Karpas-422 (cell line): ENCODE measurements around the gene CD28. TPM values are rescaled to one million over a fixed set of nuclear protein-coding genes. Genes with fewer than 3 reads are reported as not detected.

Experiments
- DNase-seq: peaks from one replicate; pipeline ENCODE4 v3.0.0-alpha.2; 2015
- H2AFZ ChIP-seq: fragments of 200-600 bp; sonication (generic); 2 replicates; pipeline ENCODE4 v1.6.1; 2014; ENCODE audit warnings: antibody characterized with exemption, low read length, mixed read lengths
- H3K27ac ChIP-seq: fragments of 200-600 bp; sonication (generic); 2 replicates; pipeline ENCODE4 v1.5.1; 2014; ENCODE audit warnings: mild to moderate bottlenecking, low read length, moderate library complexity
- H3K27me3 ChIP-seq: fragments of 200-600 bp; sonication (generic); 2 replicates; pipeline ENCODE4 v1.6.1; 2014; ENCODE audit warnings: low read length, mixed read lengths
- H3K36me3 ChIP-seq: fragments of 200-600 bp; sonication (generic); 2 replicates; pipeline ENCODE4 v1.6.1; 2014; ENCODE audit warnings: low read length, mixed read lengths; ENCODE audit not compliant: insufficient read depth
- H3K4me1 ChIP-seq: fragments of 200-600 bp; sonication (generic); 2 replicates; pipeline ENCODE4 v1.6.1; 2014; ENCODE audit warnings: mild to moderate bottlenecking, low read length, mixed read lengths
- H3K4me2 ChIP-seq: fragments of 200-600 bp; sonication (generic); 2 replicates; pipeline ENCODE4 v1.6.1; 2014; ENCODE audit warnings: low read length, low read depth, mild to moderate bottlenecking; ENCODE audit not compliant: poor library complexity, severe bottlenecking
- H3K4me3 ChIP-seq: fragments of 200-600 bp; sonication (generic); 2 replicates; pipeline ENCODE4 v1.5.1; 2014; ENCODE audit warnings: mild to moderate bottlenecking, antibody characterized with exemption, low read length, mixed read lengths
- H3K79me2 ChIP-seq: fragments of 200-600 bp; sonication (generic); 2 replicates; pipeline ENCODE4 v1.6.1; 2014; ENCODE audit warnings: mild to moderate bottlenecking, low read length, mixed read lengths
- H3K9ac ChIP-seq: fragments of 200-600 bp; sonication (generic); 2 replicates; pipeline ENCODE4 v1.6.0; 2014; ENCODE audit warnings: low read length
- H3K9me2 ChIP-seq: fragments of 200-600 bp; sonication (generic), shearing (Covaris generic); replicated peaks from 2 replicates; pipeline ENCODE4 v1.6.0; 2014; ENCODE audit warnings: mild to moderate bottlenecking, low read length, moderate library complexity; ENCODE audit not compliant: insufficient read depth
- H3K9me3 ChIP-seq: fragments of 300-700, 200-600 bp; sonication (generic); 2 replicates; pipeline ENCODE4 v1.6.1; 2014; ENCODE audit warnings: low read length, mixed read lengths
- H4K20me1 ChIP-seq: fragments of 200-600 bp; sonication (generic); 2 replicates; pipeline ENCODE4 v1.6.1; 2014; ENCODE audit warnings: mild to moderate bottlenecking, antibody characterized with exemption, low read length, low read depth; ENCODE audit not compliant: insufficient read depth
- total RNA-seq: library from RNA; depleted of rRNA; stranded (reverse); fragments of >200 nt; shearing (Covaris generic); gene quantifications from 2 replicates; pipeline ENCODE4 v1.2.3, GENCODE V29; 2014; ENCODE audit warnings: low replicate concordance

Gene CD28
- total RNA-seq, 1 experiment from 2014 or later: not detected

GRCh38 chr2:203711399-203711798, 5.0 kb downstream of the CD28 start:
- H3K9ac ChIP-seq: no peak overlapping the region
- H3K4me1 ChIP-seq: no peaks in the 10 kb centered on the region
- no peak overlapping the region for H3K4me3 ChIP-seq
- H3K9me3 ChIP-seq: no peaks in the 10 kb centered on the region
- no peak overlapping the region for H3K4me2 ChIP-seq
- H3K27ac ChIP-seq: no peak overlapping the region
- H4K20me1 ChIP-seq: no peaks in the 10 kb centered on the region
- no peak for DNase-seq
- no peaks in the 10 kb centered on the region for H3K9me2 ChIP-seq
- no peak overlapping the region for H2AFZ ChIP-seq
- H3K27me3 ChIP-seq: no peaks in the 10 kb centered on the region
- H3K36me3 ChIP-seq: no peaks in the 10 kb centered on the region
- H3K79me2 ChIP-seq: no peaks in the 10 kb centered on the region

- Histone ChIP-seq H4K20me1 (no peaks in the 10 kb centered on the region), H2AFZ (no peak overlapping the region), H3K27me3 (no peaks in the 10 kb centered on the region), H3K79me2 (no peaks in the 10 kb centered on the region), H3K4me2 (no peak overlapping the region), H3K9me2 (no peaks in the 10 kb centered on the region), H3K9me3 (no peaks in the 10 kb centered on the region), H3K36me3 (no peaks in the 10 kb centered on the region), H3K4me1 (no peaks in the 10 kb centered on the region), H3K27ac (no peak overlapping the region), H3K9ac (no peak overlapping the region), H3K4me3 (no peak overlapping the region)
- DNase-seq: no peak
Observed at GRCh38 chr2:203713381-203713780, 6.9 kb downstream of the CD28 start.

- Histone ChIP-seq H2AFZ (no peak overlapping the region), H3K4me3 (no peak overlapping the region), H3K9me3 (no peaks in the 10 kb centered on the region), H3K4me1 (no peaks in the 10 kb centered on the region), H3K36me3 (no peaks in the 10 kb centered on the region), H3K9me2 (no peaks in the 10 kb centered on the region), H3K27me3 (no peaks in the 10 kb centered on the region), H4K20me1 (no peaks in the 10 kb centered on the region), H3K27ac (no peak overlapping the region), H3K79me2 (no peaks in the 10 kb centered on the region), H3K4me2 (no peak overlapping the region), H3K9ac (no peak overlapping the region)
- no peak for DNase-seq
Observed at GRCh38 chr2:203714112-203714511, 7.7 kb downstream of the CD28 start.

GRCh38 chr2:203715744-203716143, 9.3 kb downstream of the CD28 start:
- no peak for DNase-seq
- Histone ChIP-seq H3K9me2 (no peaks in the 10 kb centered on the region), H3K4me3 (no peak overlapping the region), H2AFZ (no peak overlapping the region), H3K9me3 (no peaks in the 10 kb centered on the region), H3K27me3 (no peaks in the 10 kb centered on the region), H3K9ac (no peak overlapping the region), H3K79me2 (no peaks in the 10 kb centered on the region), H3K4me2 (no peak overlapping the region), H3K36me3 (no peaks in the 10 kb centered on the region), H3K27ac (no peak overlapping the region), H3K4me1 (no peaks in the 10 kb centered on the region), H4K20me1 (no peaks in the 10 kb centered on the region)

GRCh38 chr2:203718087-203718486, 11.6 kb downstream of the CD28 start:
- H3K9me3 ChIP-seq: no peaks in the 10 kb centered on the region
- no peak overlapping the region for H3K4me2 ChIP-seq
- no peaks in the 10 kb centered on the region for H3K4me1 ChIP-seq
- no peaks in the 10 kb centered on the region; the same call in 1 of the 2 replicates for H3K27me3 ChIP-seq
- H2AFZ ChIP-seq: no peak overlapping the region
- H3K4me3 ChIP-seq: no peak overlapping the region
- no peaks in the 10 kb centered on the region for H4K20me1 ChIP-seq
- H3K27ac ChIP-seq: no peak overlapping the region
- H3K9ac ChIP-seq: no peak overlapping the region
- no peaks in the 10 kb centered on the region for H3K9me2 ChIP-seq
- H3K79me2 ChIP-seq: no peaks in the 10 kb centered on the region
- no peak for DNase-seq
- no peaks in the 10 kb centered on the region for H3K36me3 ChIP-seq

- Histone ChIP-seq H3K27me3 (no peaks in the 10 kb centered on the region; the same call in 1 of the 2 replicates), H3K9me3 (no peaks in the 10 kb centered on the region), H3K27ac (no peak overlapping the region), H3K4me1 (no peaks in the 10 kb centered on the region), H3K9me2 (no peaks in the 10 kb centered on the region), H4K20me1 (no peaks in the 10 kb centered on the region), H3K9ac (no peak overlapping the region), H2AFZ (no peak overlapping the region), H3K4me2 (no peak overlapping the region), H3K36me3 (no peaks in the 10 kb centered on the region), H3K4me3 (no peak overlapping the region), H3K79me2 (no peaks in the 10 kb centered on the region)
- DNase-seq: no peak
Observed at GRCh38 chr2:203719456-203720410, 13.3 kb downstream of the CD28 start.

- H3K9me3 ChIP-seq: no peaks in the 10 kb centered on the region
- H3K36me3 ChIP-seq: no peaks in the 10 kb centered on the region
- H2AFZ ChIP-seq: no peak overlapping the region
- no peak overlapping the region for H3K4me2 ChIP-seq
- no peaks in the 10 kb centered on the region; the same call in 1 of the 2 replicates for H3K27me3 ChIP-seq
- H4K20me1 ChIP-seq: no peaks in the 10 kb centered on the region
- H3K4me3 ChIP-seq: no peak overlapping the region
- DNase-seq: no peak
- H3K9me2 ChIP-seq: no peaks in the 10 kb centered on the region
- H3K9ac ChIP-seq: no peak overlapping the region
- H3K79me2 ChIP-seq: no peaks in the 10 kb centered on the region
- no peak overlapping the region for H3K27ac ChIP-seq
- H3K4me1 ChIP-seq: no peaks in the 10 kb centered on the region
Observed at GRCh38 chr2:203720915-203721672, 14.7 kb downstream of the CD28 start.

GRCh38 chr2:203721781-203722300, 15.4 kb downstream of the CD28 start:
- H2AFZ ChIP-seq: no peak overlapping the region
- H3K9ac ChIP-seq: no peak overlapping the region
- no peaks in the 10 kb centered on the region for H3K36me3 ChIP-seq
- H3K4me3 ChIP-seq: no peak overlapping the region
- no peaks in the 10 kb centered on the region for H4K20me1 ChIP-seq
- no peak overlapping the region for H3K4me2 ChIP-seq
- no peaks in the 10 kb centered on the region for H3K4me1 ChIP-seq
- no peaks in the 10 kb centered on the region for H3K9me2 ChIP-seq
- no peak overlapping the region for H3K27ac ChIP-seq
- H3K9me3 ChIP-seq: no peaks in the 10 kb centered on the region
- no peak for DNase-seq
- no peaks in the 10 kb centered on the region for H3K79me2 ChIP-seq
- no peaks in the 10 kb centered on the region; the same call in 1 of the 2 replicates for H3K27me3 ChIP-seq
